ENCODE measurements around the gene PCDHA2. TPM values are rescaled to one million over a fixed set of nuclear protein-coding genes. Genes with fewer than 3 reads are reported as not detected.

Gene PCDHA2
- total RNA-seq, 6 experiments from 2014 or later, result not detected

DNA sequence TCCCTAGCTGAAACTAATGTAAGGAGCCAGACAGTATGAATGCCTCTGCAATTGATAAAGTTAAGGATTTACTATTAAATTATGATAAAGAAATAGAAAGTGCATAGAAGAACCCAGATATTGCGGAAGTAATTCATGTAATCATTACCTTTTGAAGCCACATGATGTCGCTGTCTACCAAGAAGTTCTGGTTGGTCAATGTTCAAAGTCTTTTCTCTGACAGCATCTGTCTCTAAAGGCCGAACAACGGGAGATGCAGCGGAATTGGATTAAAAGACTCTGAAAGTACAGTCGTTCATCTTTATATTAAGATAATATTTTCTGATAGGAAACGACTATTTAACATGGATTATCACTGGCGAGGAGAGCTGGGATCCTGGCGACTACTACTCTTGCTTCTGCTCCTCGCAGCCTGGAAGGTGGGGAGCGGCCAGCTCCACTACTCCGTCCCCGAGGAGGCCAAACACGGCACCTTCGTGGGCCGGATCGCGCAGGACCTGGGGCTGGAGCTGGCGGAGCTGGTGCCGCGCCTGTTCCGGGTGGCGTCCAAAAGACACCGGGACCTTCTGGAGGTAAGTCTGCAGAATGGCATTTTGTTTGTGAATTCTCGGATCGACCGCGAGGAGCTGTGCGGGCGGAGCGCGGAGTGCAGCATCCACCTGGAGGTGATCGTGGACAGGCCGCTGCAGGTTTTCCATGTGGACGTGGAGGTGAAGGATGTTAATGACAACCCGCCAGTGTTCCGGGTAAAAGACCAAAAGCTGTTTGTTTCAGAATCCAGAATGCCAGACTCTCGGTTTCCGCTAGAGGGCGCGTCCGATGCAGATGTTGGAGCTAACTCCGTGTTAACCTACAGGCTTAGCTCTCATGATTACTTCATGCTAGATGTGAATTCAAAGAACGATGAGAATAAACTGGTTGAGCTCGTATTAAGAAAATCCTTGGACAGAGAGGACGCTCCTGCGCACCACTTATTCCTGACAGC, 46.6 kb downstream of the PCDHA2 start, which contains the start of gene PCDHA8:
Gene PCDHA8, plus strand, starts transcription at position 210 of the 985 bp plus-strand sequence. Its CDS starts 135 bp downstream, at position 345.
- DNase-seq, result no peak

DNA sequence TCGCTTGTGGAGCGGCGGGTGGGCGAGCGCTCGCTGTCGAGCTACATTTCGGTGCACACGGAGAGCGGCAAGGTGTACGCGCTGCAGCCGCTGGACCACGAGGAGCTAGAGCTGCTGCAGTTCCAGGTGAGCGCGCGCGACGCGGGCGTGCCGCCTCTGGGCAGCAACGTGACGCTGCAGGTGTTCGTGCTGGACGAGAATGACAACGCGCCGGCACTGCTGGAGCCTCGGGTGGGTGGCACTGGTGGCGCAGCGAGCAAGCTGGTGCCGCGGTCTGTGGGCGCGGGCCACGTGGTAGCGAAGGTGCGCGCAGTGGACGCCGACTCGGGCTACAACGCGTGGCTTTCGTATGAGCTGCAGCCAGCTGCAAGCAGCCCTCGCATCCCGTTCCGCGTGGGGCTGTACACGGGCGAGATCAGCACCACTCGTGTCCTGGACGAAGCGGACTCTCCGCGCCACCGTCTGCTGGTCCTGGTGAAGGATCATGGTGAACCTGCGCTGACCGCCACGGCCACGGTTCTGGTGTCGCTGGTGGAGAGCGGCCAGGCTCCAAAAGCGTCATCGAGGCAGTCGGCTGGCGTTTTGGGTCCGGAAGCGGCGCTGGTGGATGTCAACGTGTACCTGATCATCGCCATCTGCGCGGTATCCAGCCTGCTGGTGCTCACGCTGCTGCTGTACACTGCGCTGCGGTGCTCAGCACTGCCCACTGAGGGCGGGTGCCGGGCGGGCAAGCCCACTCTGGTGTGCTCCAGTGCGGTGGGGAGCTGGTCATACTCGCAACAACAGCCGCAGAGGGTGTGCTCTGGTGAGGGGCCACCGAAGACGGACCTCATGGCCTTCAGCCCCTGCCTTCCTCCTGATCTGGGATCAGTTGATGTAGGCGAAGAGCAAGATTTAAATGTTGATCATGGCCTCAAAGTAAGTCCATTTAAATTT, 48.4 kb downstream of the PCDHA2 start:
- Histone ChIP-seq H3K4me3 (no peak overlapping the region), H3K9me3 (no peaks in the 10 kb centered on the region), H3K36me3 (no peaks in the 10 kb centered on the region), H3K4me1 (no peaks in the 10 kb centered on the region), H3K27ac (no peak overlapping the region), H3K27me3 (no peaks in the 10 kb centered on the region)
- intact Hi-C loops (cut with DNase I), result no loop called here
- DNase-seq, result no peak
- no peak for ATAC-seq
- no peak for TF ChIP-seq POLR2A (IDR thresholded peaks at IDR 0.05)
- TF ChIP-seq, protein P1, sequence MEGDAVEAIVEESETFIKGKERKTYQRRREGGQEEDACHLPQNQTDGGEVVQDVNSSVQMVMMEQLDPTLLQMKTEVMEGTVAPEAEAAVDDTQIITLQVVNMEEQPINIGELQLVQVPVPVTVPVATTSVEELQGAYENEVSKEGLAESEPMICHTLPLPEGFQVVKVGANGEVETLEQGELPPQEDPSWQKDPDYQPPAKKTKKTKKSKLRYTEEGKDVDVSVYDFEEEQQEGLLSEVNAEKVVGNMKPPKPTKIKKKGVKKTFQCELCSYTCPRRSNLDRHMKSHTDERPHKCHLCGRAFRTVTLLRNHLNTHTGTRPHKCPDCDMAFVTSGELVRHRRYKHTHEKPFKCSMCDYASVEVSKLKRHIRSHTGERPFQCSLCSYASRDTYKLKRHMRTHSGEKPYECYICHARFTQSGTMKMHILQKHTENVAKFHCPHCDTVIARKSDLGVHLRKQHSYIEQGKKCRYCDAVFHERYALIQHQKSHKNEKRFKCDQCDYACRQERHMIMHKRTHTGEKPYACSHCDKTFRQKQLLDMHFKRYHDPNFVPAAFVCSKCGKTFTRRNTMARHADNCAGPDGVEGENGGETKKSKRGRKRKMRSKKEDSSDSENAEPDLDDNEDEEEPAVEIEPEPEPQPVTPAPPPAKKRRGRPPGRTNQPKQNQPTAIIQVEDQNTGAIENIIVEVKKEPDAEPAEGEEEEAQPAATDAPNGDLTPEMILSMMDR (IDR thresholded peaks at IDR 0.05), result no peak
- WGBS (ENCODE audit: insufficient coverage, low coverage, low lambda C conversion rate, missing lambda C conversion rate), result 47% methylated on average over 7 of the region's 87 CpGs

More for the DNA sequence above, 46.6 kb downstream of the PCDHA2 start, which contains the start of gene PCDHA8:
- no peaks in the 10 kb centered on the region for H3K36me3 ChIP-seq
- TF ChIP-seq POLR2A (IDR thresholded peaks at IDR 0.05), result no peak
- TF ChIP-seq, protein P1 (IDR thresholded peaks at IDR 0.05), result peak in 1 of 4 donors; percentile 15
- WGBS (ENCODE audit: insufficient coverage, low coverage, low lambda C conversion rate, missing lambda C conversion rate), result 20% methylated on average over 28 of the region's 47 CpGs
- no peak for ATAC-seq
- intact Hi-C loops (cut with DNase I), result no loop called here
- no peak within 1 kb of the TSS for H3K27ac ChIP-seq
- H3K9me3 ChIP-seq, result no peaks in the 10 kb centered on the region
- no peaks in the 10 kb centered on the region for H3K27me3 ChIP-seq
- H3K4me1 ChIP-seq, result no peaks in the 10 kb centered on the region
- H3K4me3 ChIP-seq, result no peak within 1 kb of the TSS

Other genes starting within 250 kb of the PCDHA2 start
- 10 to 100 TPM; 10.7 to 19.5 (median 13.6) TPM for gene EIF4EBP3, start 247.2 kb upstream of the PCDHA2 start, total RNA-seq
- gene SRA1, start 237.4 kb upstream of the PCDHA2 start, total RNA-seq, result 10 to 100 TPM; 14.4 to 35.4 (median 18.6) TPM
- gene APBB3, start 230.3 kb upstream of the PCDHA2 start, total RNA-seq, result 10 to 100 TPM in 5 of 6 experiments, 1 to 10 TPM in 1; 9.6 to 24.3 (median 14.3) TPM
- gene SLC35A4, start 230.0 kb upstream of the PCDHA2 start, total RNA-seq, result 10 to 100 TPM; 28.1 to 38.5 (median 30.2) TPM
- 100 to 1,000 TPM; 174 to 513 (median 244) TPM for gene CD14, start 161.7 kb upstream of the PCDHA2 start, total RNA-seq
- gene TMCO6, start 155.4 kb upstream of the PCDHA2 start, total RNA-seq, result 10 to 100 TPM in 5 of 6 experiments, 1 to 10 TPM in 1; 7.3 to 45.5 (median 23.6) TPM
- gene NDUFA2, start 147.2 kb upstream of the PCDHA2 start, total RNA-seq, result 10 to 100 TPM; 35.4 to 56.8 (median 52.4) TPM
- 10 to 100 TPM; 26.6 to 50.7 (median 30.3) TPM for gene IK, start 147.0 kb upstream of the PCDHA2 start, total RNA-seq
- gene WDR55, start 129.9 kb upstream of the PCDHA2 start, total RNA-seq, result 10 to 100 TPM; 13.3 to 18.4 (median 15.0) TPM
- gene DND1, start 121.3 kb upstream of the PCDHA2 start, total RNA-seq, result 1 to 10 TPM in 1 of 6 experiments, under 1 TPM in 5; 0.27 to 1.4 (median 0.69) TPM
- gene HARS1, start 103.5 kb upstream of the PCDHA2 start, total RNA-seq, result 10 to 100 TPM; 22.8 to 46.6 (median 37.0) TPM
- gene HARS2, start 103.4 kb upstream of the PCDHA2 start, total RNA-seq, result 10 to 100 TPM in 4 of 6 experiments, 1 to 10 TPM in 2; 8.5 to 13.9 (median 11.5) TPM
- gene ZMAT2, start 94.4 kb upstream of the PCDHA2 start, total RNA-seq, result 10 to 100 TPM; 11.6 to 26.4 (median 18.0) TPM
- not detected for gene PCDHA1, start 8.7 kb upstream of the PCDHA2 start, total RNA-seq
- gene PCDHA3, start 6.2 kb downstream of the PCDHA2 start, total RNA-seq, result under 1 TPM in 1 of 6 experiments, not detected in 5; 0.07 TPM
- under 1 TPM in 4 of 6 experiments, not detected in 2; 0.09 to 0.19 (median 0.13) TPM for gene PCDHA4, start 12.2 kb downstream of the PCDHA2 start, total RNA-seq
- under 1 TPM in 1 of 6 experiments, not detected in 5; 0.06 TPM for gene PCDHA5, start 26.8 kb downstream of the PCDHA2 start, total RNA-seq
- under 1 TPM in 1 of 6 experiments, not detected in 5; 0.12 TPM for gene PCDHA6, start 33.1 kb downstream of the PCDHA2 start, total RNA-seq
- gene PCDHA7, start 39.4 kb downstream of the PCDHA2 start, total RNA-seq, result under 1 TPM in 2 of 6 experiments, not detected in 4; 0.07 to 0.12 TPM
- not detected for gene PCDHA8, start 46.3 kb downstream of the PCDHA2 start, total RNA-seq
- not detected for gene PCDHA9, start 53.5 kb downstream of the PCDHA2 start, total RNA-seq
- under 1 TPM in 3 of 6 experiments, not detected in 3; 0.05 to 0.07 (median 0.06) TPM for gene PCDHA10, start 61.0 kb downstream of the PCDHA2 start, total RNA-seq
- gene PCDHA11, start 74.1 kb downstream of the PCDHA2 start, total RNA-seq, result under 1 TPM in 3 of 6 experiments, not detected in 3; 0.04 to 0.51 (median 0.07) TPM
- gene PCDHA12, start 80.5 kb downstream of the PCDHA2 start, total RNA-seq, result under 1 TPM in 4 of 6 experiments, not detected in 2; 0.18 to 0.51 (median 0.32) TPM
- 1 to 10 TPM in 3 of 6 experiments, under 1 TPM in 2, not detected in 1; 0.35 to 1.8 (median 1.2) TPM for gene PCDHA13, start 87.3 kb downstream of the PCDHA2 start, total RNA-seq
- gene PCDHAC1, start 131.4 kb downstream of the PCDHA2 start, total RNA-seq, result under 1 TPM; 0.18 to 0.86 (median 0.35) TPM
- gene PCDHAC2, start 171.6 kb downstream of the PCDHA2 start, total RNA-seq, result 1 to 10 TPM in 3 of 6 experiments, under 1 TPM in 3; 0.68 to 2.2 (median 1.3) TPM